Measurements from ENCODE around the gene VTI1A. TPM values are rescaled to one million over a fixed set of nuclear protein-coding genes. Genes with fewer than 3 reads are reported as not detected.

The VTI1A gene
- total and polyA plus RNA-seq, 2 of the 4 experiments (the other 2 are of a cell fraction): 9.7 to 24.9 TPM

DNA sequence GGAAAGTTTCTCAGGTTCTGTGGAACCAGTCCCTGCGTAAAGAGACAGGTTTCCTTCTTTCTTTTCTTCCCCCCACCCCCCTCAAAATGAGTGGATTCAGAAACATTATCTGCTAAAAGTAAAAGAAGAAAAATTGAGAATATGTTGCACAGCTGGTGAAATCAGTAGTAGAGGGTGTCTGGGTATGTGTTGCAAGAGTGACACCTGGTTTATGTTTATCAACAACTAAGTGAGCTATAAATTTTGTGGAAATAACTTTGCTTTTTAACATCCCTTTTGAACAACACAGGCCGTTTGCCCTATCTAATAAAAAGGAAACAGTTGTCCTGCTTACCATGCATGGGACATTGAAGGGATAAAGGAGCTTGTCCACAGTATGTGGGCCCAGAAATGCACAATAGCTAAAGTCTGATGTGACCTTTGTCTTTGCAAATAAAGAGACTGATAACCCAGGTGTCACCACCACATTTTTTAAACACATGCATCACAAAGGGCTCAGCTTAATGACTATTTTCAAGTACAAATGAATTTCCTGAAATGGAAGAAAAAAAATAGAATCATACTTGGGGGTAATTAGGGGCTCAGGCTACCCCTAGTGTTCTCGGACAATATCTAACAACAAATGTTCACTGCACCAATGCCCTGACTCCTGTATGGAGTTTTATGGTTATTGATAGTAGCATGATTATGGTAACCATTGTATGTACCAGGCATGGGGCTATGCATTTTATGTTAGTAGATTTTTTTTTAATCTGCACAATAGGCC is 281.3 kb downstream of the VTI1A start:
- Histone ChIP-seq H3K9me3 (ENCODE audit: control insufficient read depth, insufficient read depth, low read length) (no peaks in the 10 kb centered on the region), H3K18ac (ENCODE audit: low read depth, low read length) (no peak overlapping the region), H3K4me1 (ENCODE audit: control insufficient read depth, insufficient read depth, low read length) (peaks cover 3% of the 10 kb centered on the region), H3K4ac (ENCODE audit: low read depth, low read length) (no peak overlapping the region), H3K27ac (ENCODE audit: insufficient read depth, low read length) (no peak overlapping the region), H3K56ac (ENCODE audit: extremely low read depth, insufficient read depth, low read length) (no peak overlapping the region), H3K79me1 (ENCODE audit: low read depth in 1 of 2, low read length in 2 of 2) (no peaks in the 10 kb centered on the region), H2AK9ac (replicated peaks; ENCODE audit: low read depth, low read length, poor library complexity) (no peak overlapping the region), H4K8ac (ENCODE audit: low read depth in 2 of 2, low read length in 2 of 2) (no peak overlapping the region), H2AFZ (replicated peaks; ENCODE audit: low read length, poor library complexity) (no peak overlapping the region), H3K23ac (ENCODE audit: low read depth, low read length) (no peak overlapping the region), H3K9me1 (ENCODE audit: insufficient read depth, low read length) (peaks cover 5% of the 10 kb centered on the region), H3K14ac (replicated peaks; ENCODE audit: low read depth, low read length) (no peak overlapping the region), H4K91ac (ENCODE audit: insufficient read depth, low read depth, low read length) (no peak overlapping the region), H3K36me3 (ENCODE audit: control insufficient read depth, insufficient read depth, low read length) (no peaks in the 10 kb centered on the region), H4K5ac (ENCODE audit: low read depth, low read length) (no peak overlapping the region), H2BK15ac (ENCODE audit: low read depth, low read length) (no peak overlapping the region), H2BK5ac (ENCODE audit: low read depth, low read length, poor library complexity, severe bottlenecking) (no peak overlapping the region), H3K4me2 (ENCODE audit: low read depth, low read length) (no peak overlapping the region), H3K27me3 (ENCODE audit: control insufficient read depth, insufficient read depth, low read length) (no peaks in the 10 kb centered on the region), H4K20me1 (ENCODE audit: insufficient read depth, low read length) (no peaks in the 10 kb centered on the region; the same call in 1 of the 2 replicates), H3K4me3 (ENCODE audit: insufficient read depth, low read depth, low read length) (no peak overlapping the region), H2BK20ac (ENCODE audit: low read depth, low read length) (no peak overlapping the region), H2BK120ac (ENCODE audit: low read depth, low read length) (no peak overlapping the region), H3K9ac (ENCODE audit: low read depth, low read length) (no peak overlapping the region), H2AK5ac (ENCODE audit: low read depth, low read length) (no peak overlapping the region)
- CTCF ChIA-PET: no interaction called here
- in situ Hi-C loops (cut with MboI; ENCODE audit: low sequenced_read_pairs): no loop called here
- ATAC-seq (ENCODE audit: low read depth) (no peak), DNase-seq (no peak)
- TF ChIP-seq NFE2L2 (IDR thresholded peaks at IDR 0.05; ENCODE audit: low read depth, low read length) (no peak), SMC3 (IDR thresholded peaks at IDR 0.05; ENCODE audit: low read depth, low read length) (no peak)
- WGBS, 2 experiments (ENCODE audit: extremely low coverage in 2 of 2, insufficient read length in 1 of 2): no CpG with 5 or more reads among the region's 3 CpGs
- dilution Hi-C loops (cut with HindIII; ENCODE audit: low sequenced_read_pairs, unreplicated experiment): no loop called here
- POLR2A ChIA-PET (ENCODE audit: unreplicated experiment): no interaction called here
- intact Hi-C loops (cut with micrococcal nuclease): no loop called here
- BruUV-seq (replicated peaks): no TSS peak

Measured in IMR-90 (cell line).